Trophoblast cell (in vitro differentiated cells and primary cell): ENCODE data around the gene KCNT1.

Experiments
- DNase-seq, 2 donors: peaks; one replicate each; pipeline ENCODE4 v3.0.0-alpha.2; 2016
- H2AFZ ChIP-seq: 2 replicates; pipeline ENCODE4 v1.6.1; 2013; ENCODE audit warnings: low read length, moderate library complexity, mild to moderate bottlenecking; ENCODE audit not compliant: insufficient read depth, poor library complexity
- H2AK5ac ChIP-seq: 2 replicates; pipeline ENCODE4 v1.6.1; 2013; ENCODE audit warnings: mild to moderate bottlenecking, low read length
- H2BK120ac ChIP-seq: 2 replicates; pipeline ENCODE4 v1.6.1; 2013; ENCODE audit warnings: low read length, mild to moderate bottlenecking, moderate library complexity; ENCODE audit not compliant: insufficient read depth, poor library complexity
- H2BK12ac ChIP-seq: 2 replicates; pipeline ENCODE4 v1.6.1; 2013; ENCODE audit warnings: mild to moderate bottlenecking, low read length, moderate library complexity
- H2BK5ac ChIP-seq: 2 replicates; pipeline ENCODE4 v1.6.1; 2013; ENCODE audit warnings: low read length, low read depth, moderate library complexity, mild to moderate bottlenecking; ENCODE audit not compliant: poor library complexity
- H3K14ac ChIP-seq: 2 replicates; pipeline ENCODE4 v1.6.1; 2013; ENCODE audit warnings: mild to moderate bottlenecking, low read length
- H3K18ac ChIP-seq: 2 replicates; pipeline ENCODE4 v1.6.1; 2013; ENCODE audit warnings: mild to moderate bottlenecking, low read length
- H3K23ac ChIP-seq: 2 replicates; pipeline ENCODE4 v1.6.1; 2013; ENCODE audit warnings: low read length
- H3K27ac ChIP-seq: 2 replicates; pipeline ENCODE4 v1.5.1; 2013; ENCODE audit warnings: low read depth, mild to moderate bottlenecking, inconsistent platforms, low read length, moderate library complexity
- H3K27me3 ChIP-seq: 2 replicates; pipeline ENCODE4 v1.6.1; 2013; ENCODE audit warnings: inconsistent platforms, mild to moderate bottlenecking, low read length, moderate library complexity; ENCODE audit not compliant: insufficient read depth
- H3K36me3 ChIP-seq, 2 experiments: 1 replicate in 1 of 2; 2 replicates in 1 of 2; pipeline ENCODE4 v1.6.1; 2013; ENCODE audit warnings: low read length in 2 of 2, mild to moderate bottlenecking in 2 of 2, moderate library complexity in 1 of 2; ENCODE audit not compliant: insufficient read depth in 2 of 2, control insufficient read depth in 1 of 2
- H3K4ac ChIP-seq: 2 replicates; pipeline ENCODE4 v1.6.1; 2013; ENCODE audit warnings: low read depth, mild to moderate bottlenecking, low read length, moderate library complexity
- H3K4me1 ChIP-seq, 2 experiments: 1 replicate in 1 of 2; 2 replicates in 1 of 2; pipeline ENCODE4 v1.6.1; 2013; ENCODE audit warnings: low read length in 2 of 2, mild to moderate bottlenecking in 2 of 2, moderate library complexity in 1 of 2; ENCODE audit not compliant: insufficient read depth in 2 of 2, control insufficient read depth in 1 of 2
- H3K4me2 ChIP-seq: 2 replicates; pipeline ENCODE4 v1.6.1; 2013; ENCODE audit warnings: inconsistent platforms, mild to moderate bottlenecking, low read length, moderate library complexity
- H3K4me3 ChIP-seq: 2 replicates; pipeline ENCODE4 v1.5.1; 2013; ENCODE audit warnings: mild to moderate bottlenecking, low read depth, low read length, inconsistent platforms
- H3K79me1 ChIP-seq: one replicate; pipeline ENCODE4 v1.6.1; 2013; ENCODE audit warnings: low read length
- H3K79me2 ChIP-seq: 2 replicates; pipeline ENCODE4 v1.6.1; 2013; ENCODE audit warnings: low read length, mild to moderate bottlenecking; ENCODE audit not compliant: control insufficient read depth, insufficient read depth, poor library complexity
- H3K9ac ChIP-seq: 2 replicates; pipeline ENCODE4 v1.6.1; 2013; ENCODE audit warnings: mild to moderate bottlenecking, low read length
- H3K9me3 ChIP-seq: 2 replicates; pipeline ENCODE4 v1.6.1; 2013; ENCODE audit warnings: low read depth, mild to moderate bottlenecking, control low read depth, inconsistent platforms, low read length; ENCODE audit not compliant: insufficient read depth
- H4K12ac ChIP-seq: 2 replicates; pipeline ENCODE4 v1.6.1; 2013; ENCODE audit warnings: low read depth, mild to moderate bottlenecking, low read length, moderate library complexity
- H4K8ac ChIP-seq: 2 replicates; pipeline ENCODE4 v1.6.1; 2013; ENCODE audit warnings: low read depth, mild to moderate bottlenecking, low read length, moderate library complexity
- H4K91ac ChIP-seq: one replicate; pipeline ENCODE4 v1.6.1; 2013; ENCODE audit warnings: low read depth, mild to moderate bottlenecking, low read length, moderate library complexity
- WGBS: extraction: QIAGEN DNeasy Blood & Tissue Kit; methylation state at CpG from one replicate; pipeline ENCODE4 v1.1.7; 2013; ENCODE audit warnings: missing lambda C conversion rate; ENCODE audit not compliant: insufficient read length, insufficient coverage; ENCODE audit errors: extremely low coverage; 5-methylcytosine and 5-hydroxymethylcytosine counted together

KCNT1 gene

DNA sequence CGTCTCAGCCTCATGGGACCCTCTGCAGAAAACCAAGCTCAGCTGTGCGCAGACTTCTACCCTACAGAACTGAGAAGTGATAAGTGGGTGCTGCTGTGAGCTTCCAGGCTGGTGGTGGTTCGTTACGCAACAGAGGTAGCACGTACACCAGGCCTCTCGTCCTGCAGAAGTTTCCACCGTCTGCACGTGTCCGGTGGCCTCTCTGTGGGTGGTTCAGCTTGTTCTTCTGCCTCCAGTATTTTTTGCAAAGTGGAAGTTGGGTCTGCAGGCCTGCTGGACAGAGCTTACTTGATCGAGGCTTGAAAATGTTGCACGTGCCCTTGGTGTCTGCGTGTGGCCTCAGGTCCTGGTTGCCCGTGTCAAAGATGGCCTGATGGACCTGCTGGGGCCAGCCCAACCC is 27.5 kb downstream of the KCNT1 start:
- H3K4me3 ChIP-seq = no peak overlapping the region
- H3K18ac ChIP-seq = no peak overlapping the region
- no peaks in the 10 kb centered on the region for H3K36me3 ChIP-seq
- no peak overlapping the region for H3K9ac ChIP-seq
- H3K4ac ChIP-seq = no peak overlapping the region
- H3K14ac ChIP-seq = no peak overlapping the region
- no peak overlapping the region for H4K91ac ChIP-seq
- no peak overlapping the region for H2AFZ ChIP-seq
- peaks cover 24% of the 10 kb centered on the region for H3K9me3 ChIP-seq
- H3K4me2 ChIP-seq = no peak overlapping the region
- no peaks in the 10 kb centered on the region for H3K79me1 ChIP-seq
- H2BK12ac ChIP-seq = no peak overlapping the region
- DNase-seq = no peak
- no peak overlapping the region for H3K27ac ChIP-seq
- H3K79me2 ChIP-seq = no peaks in the 10 kb centered on the region
- H2BK120ac ChIP-seq = no peak overlapping the region
- WGBS = no CpG with 5 or more reads among the region's 13 CpGs
- H3K27me3 ChIP-seq = no peaks in the 10 kb centered on the region
- no peak overlapping the region for H2AK5ac ChIP-seq
- H3K4me1 ChIP-seq = no peaks in the 10 kb centered on the region
- no peak overlapping the region for H2BK5ac ChIP-seq
- H3K23ac ChIP-seq = no peak overlapping the region
- no peak overlapping the region for H4K12ac ChIP-seq
- no peak overlapping the region for H4K8ac ChIP-seq

- Histone ChIP-seq H3K79me1 (no peaks in the 10 kb centered on the region), H3K4me2 (no peak overlapping the region), H2BK12ac (no peak overlapping the region), H3K27me3 (peaks cover 11% of the 10 kb centered on the region), H3K36me3 (no peaks in the 10 kb centered on the region), H4K12ac (no peak overlapping the region), H3K4me3 (no peak overlapping the region), H3K9me3 (peaks cover 33% of the 10 kb centered on the region), H2BK5ac (no peak overlapping the region), H3K79me2 (no peaks in the 10 kb centered on the region), H4K91ac (no peak overlapping the region), H2AK5ac (no peak overlapping the region), H3K23ac (no peak overlapping the region), H2BK120ac (no peak overlapping the region), H3K9ac (no peak overlapping the region), H4K8ac (no peak overlapping the region), H3K4me1 (no peaks in the 10 kb centered on the region), H3K18ac (no peak overlapping the region), H3K14ac (no peak overlapping the region), H2AFZ (no peak overlapping the region), H3K4ac (no peak overlapping the region), H3K27ac (no peak overlapping the region)
- no peak for DNase-seq
- no CpG with 5 or more reads among the region's 12 CpGs for WGBS
These were observed 29.5 kb downstream of the KCNT1 start for GRCh38 chr9:135731454-135731853.

GRCh38 chr9:135732569-135733257 is 30.7 kb downstream of the KCNT1 start:
- Histone ChIP-seq H4K8ac (no peak overlapping the region), H3K79me2 (no peaks in the 10 kb centered on the region), H3K9ac (no peak overlapping the region), H3K27me3 (peaks cover 21% of the 10 kb centered on the region), H3K9me3 (peaks cover 35% of the 10 kb centered on the region), H3K4me3 (peak overlapping the region; percentile 23), H3K4ac (no peak overlapping the region), H3K14ac (no peak overlapping the region), H3K79me1 (no peaks in the 10 kb centered on the region), H3K18ac (no peak overlapping the region), H3K4me1 (no peaks in the 10 kb centered on the region), H3K4me2 (no peak overlapping the region), H2BK120ac (no peak overlapping the region), H3K36me3 (no peaks in the 10 kb centered on the region), H3K23ac (no peak overlapping the region), H4K91ac (no peak overlapping the region), H2BK5ac (no peak overlapping the region), H2AK5ac (no peak overlapping the region), H4K12ac (no peak overlapping the region), H3K27ac (no peak overlapping the region), H2AFZ (no peak overlapping the region), H2BK12ac (no peak overlapping the region)
- WGBS = no CpG with 5 or more reads among the region's 6 CpGs
- no peak for DNase-seq

GRCh38 chr9:135734616-135735144 is 32.7 kb downstream of the KCNT1 start:
- no peak overlapping the region for H3K23ac ChIP-seq
- H3K27me3 ChIP-seq = peaks cover 21% of the 10 kb centered on the region
- H4K8ac ChIP-seq = no peak overlapping the region
- no peak overlapping the region for H3K9ac ChIP-seq
- DNase-seq = no peak
- no peak overlapping the region for H3K4me2 ChIP-seq
- WGBS = no CpG with 5 or more reads among the region's 27 CpGs
- no peak overlapping the region for H4K91ac ChIP-seq
- H3K18ac ChIP-seq = no peak overlapping the region
- H3K4me1 ChIP-seq = no peaks in the 10 kb centered on the region
- H3K14ac ChIP-seq = no peak overlapping the region
- H3K27ac ChIP-seq = no peak overlapping the region
- H2BK5ac ChIP-seq = no peak overlapping the region
- H3K79me2 ChIP-seq = no peaks in the 10 kb centered on the region
- H2AK5ac ChIP-seq = no peak overlapping the region
- H2BK120ac ChIP-seq = no peak overlapping the region
- peaks cover 35% of the 10 kb centered on the region for H3K9me3 ChIP-seq
- no peak overlapping the region for H3K4me3 ChIP-seq
- no peak overlapping the region for H4K12ac ChIP-seq
- no peak overlapping the region for H2AFZ ChIP-seq
- no peak overlapping the region for H3K4ac ChIP-seq
- no peaks in the 10 kb centered on the region for H3K79me1 ChIP-seq
- H3K36me3 ChIP-seq = no peaks in the 10 kb centered on the region
- H2BK12ac ChIP-seq = no peak overlapping the region
